H9 (cell line): ENCODE measurements around the gene SELPLG. TPM values are rescaled to one million over a fixed set of nuclear protein-coding genes. Genes with fewer than 3 reads are reported as not detected.

Experiments used
- DNase-seq: peaks from one replicate; pipeline ENCODE4 v3.0.0-alpha.2; 2017
- H2AFZ ChIP-seq: one replicate; pipeline ENCODE4 v1.6.1; 2013; ENCODE audit warnings: mild to moderate bottlenecking, low read length, control low read depth, moderate library complexity
- H2AK5ac ChIP-seq: 2 replicates; pipeline ENCODE4 v1.6.1; 2013; ENCODE audit warnings: low read length, control low read depth, mixed read lengths; ENCODE audit not compliant: insufficient read length
- H2BK120ac ChIP-seq: one replicate; pipeline ENCODE4 v1.6.1; 2013; ENCODE audit warnings: low read depth, mild to moderate bottlenecking, low read length, control low read depth, inconsistent platforms; ENCODE audit not compliant: poor library complexity, severe bottlenecking
- H2BK12ac ChIP-seq: 2 replicates; pipeline ENCODE4 v1.6.1; 2013; ENCODE audit warnings: low read length, control low read depth, mixed read lengths, low read depth; ENCODE audit not compliant: insufficient read length
- H2BK15ac ChIP-seq: 2 replicates; pipeline ENCODE4 v1.6.1; 2013; ENCODE audit warnings: low read depth, low read length, control low read depth
- H2BK20ac ChIP-seq: one replicate; pipeline ENCODE4 v1.6.1; 2013; ENCODE audit warnings: low read depth, mild to moderate bottlenecking, low read length, control low read depth, inconsistent platforms; ENCODE audit not compliant: poor library complexity, severe bottlenecking
- H2BK5ac ChIP-seq: 2 replicates; pipeline ENCODE4 v1.6.1; 2013; ENCODE audit warnings: low read length, control low read depth, mixed read lengths; ENCODE audit not compliant: insufficient read length
- H3K14ac ChIP-seq: 2 replicates; pipeline ENCODE4 v1.6.1; 2013; ENCODE audit warnings: low read length, control low read depth; ENCODE audit not compliant: insufficient read depth
- H3K18ac ChIP-seq: 2 replicates; pipeline ENCODE4 v1.6.1; 2013; ENCODE audit warnings: low read depth, mild to moderate bottlenecking, mixed read lengths, low read length, control low read depth; ENCODE audit not compliant: insufficient read length
- H3K23ac ChIP-seq: 2 replicates; pipeline ENCODE4 v1.6.1; 2013; ENCODE audit warnings: low read length, control low read depth, mixed read lengths, low read depth; ENCODE audit not compliant: insufficient read length
- H3K23me2 ChIP-seq: 2 replicates; pipeline ENCODE4 v1.6.1; 2013; ENCODE audit warnings: low read depth, mild to moderate bottlenecking, mixed read lengths, low read length, control low read depth; ENCODE audit not compliant: insufficient read length, poor library complexity, severe bottlenecking
- H3K27ac ChIP-seq: 2 replicates; pipeline ENCODE4 v1.5.1; 2013; ENCODE audit warnings: low read length, control low read depth, mixed read lengths, low read depth; ENCODE audit not compliant: insufficient read length
- H3K27me3 ChIP-seq: 2 replicates; pipeline ENCODE4 v1.6.1; 2013; ENCODE audit warnings: low read length, control low read depth, inconsistent platforms; ENCODE audit not compliant: insufficient read depth
- H3K4ac ChIP-seq: 2 replicates; pipeline ENCODE4 v1.6.1; 2013; ENCODE audit warnings: low read depth, mild to moderate bottlenecking, control low read depth, inconsistent platforms, low read length, moderate library complexity
- H3K4me1 ChIP-seq: 2 replicates; pipeline ENCODE4 v1.6.1; 2013; ENCODE audit warnings: low read length, control low read depth, inconsistent platforms; ENCODE audit not compliant: insufficient read depth
- H3K4me2 ChIP-seq: 2 replicates; pipeline ENCODE4 v1.6.1; 2013; ENCODE audit warnings: low read length, control low read depth, mixed read lengths; ENCODE audit not compliant: insufficient read length, insufficient read depth
- H3K56ac ChIP-seq: 2 replicates; pipeline ENCODE4 v1.6.1; 2013; ENCODE audit warnings: low read depth, mild to moderate bottlenecking, mixed read lengths, low read length, control low read depth; ENCODE audit not compliant: insufficient read length
- H3K79me1 ChIP-seq: 2 replicates; pipeline ENCODE4 v1.6.1; 2013; ENCODE audit warnings: low read depth, mild to moderate bottlenecking, moderate library complexity, low read length, control low read depth, inconsistent platforms; ENCODE audit not compliant: insufficient read depth, poor library complexity, severe bottlenecking
- H3K79me2 ChIP-seq: 2 replicates; pipeline ENCODE4 v1.6.1; 2013; ENCODE audit warnings: low read length, control low read depth, inconsistent platforms; ENCODE audit not compliant: insufficient read depth
- H3K9ac ChIP-seq: 2 replicates; pipeline ENCODE4 v1.6.1; 2013; ENCODE audit warnings: low read length, control low read depth, mixed read lengths; ENCODE audit not compliant: insufficient read length; ENCODE audit errors: extremely low read depth
- H3K9me3 ChIP-seq: one replicate; pipeline ENCODE4 v1.6.1; 2013; ENCODE audit warnings: low read depth, low read length, inconsistent platforms; ENCODE audit not compliant: control insufficient read depth
- H3T11ph ChIP-seq: one replicate; pipeline ENCODE4 v1.6.1; 2013; ENCODE audit warnings: mild to moderate bottlenecking, low read length, control low read depth, inconsistent platforms
- H4K20me1 ChIP-seq: one replicate; pipeline ENCODE4 v1.6.1; 2013; ENCODE audit not compliant: control insufficient read depth, insufficient read length, insufficient read depth
- H4K5ac ChIP-seq: 2 replicates; pipeline ENCODE4 v1.6.1; 2013; ENCODE audit warnings: low read depth, mild to moderate bottlenecking, mixed read lengths, low read length, control low read depth; ENCODE audit not compliant: insufficient read length
- H4K8ac ChIP-seq: replicated peaks from 2 replicates; pipeline ENCODE4 v1.6.1; 2013; ENCODE audit warnings: low read length, control low read depth, mixed read lengths, low read depth; ENCODE audit not compliant: insufficient read length
- H4K91ac ChIP-seq: 2 replicates; pipeline ENCODE4 v1.6.1; 2013; ENCODE audit warnings: low read depth, mild to moderate bottlenecking, moderate library complexity, mixed read lengths, low read length, control low read depth; ENCODE audit not compliant: insufficient read length
- H3K27ac Mint-ChIP-seq, 3 experiments: 2 replicates in 2 of 3; 3 replicates in 1 of 3; pipeline ENCODE4 v1.8.0; 2020 to 2021; ENCODE audit warnings: mixed read lengths in 3 of 3, mild to moderate bottlenecking in 1 of 3, moderate library complexity in 1 of 3
- H3K27me3 Mint-ChIP-seq: 2 replicates; pipeline ENCODE4 v1.8.0; 2021; ENCODE audit warnings: low read depth, mild to moderate bottlenecking, moderate library complexity, mixed read lengths
- H3K36me3 Mint-ChIP-seq, 3 experiments: 2 replicates in 2 of 3; 3 replicates in 1 of 3; pipeline ENCODE4 v1.8.0; 2020 to 2021; ENCODE audit warnings: low read depth in 3 of 3, mixed read lengths in 3 of 3; ENCODE audit not compliant: insufficient read depth in 1 of 3
- H3K4me1 Mint-ChIP-seq, 2 experiments: 2 replicates each; pipeline ENCODE4 v1.8.0; 2020; ENCODE audit warnings: mixed read lengths in 2 of 2
- H3K4me3 Mint-ChIP-seq, 2 experiments: 2 replicates in 1 of 2; 3 replicates in 1 of 2; pipeline ENCODE4 v1.8.0; 2020 to 2021; ENCODE audit warnings: mild to moderate bottlenecking in 2 of 2, mixed read lengths in 2 of 2, moderate library complexity in 1 of 2
- H3K9me3 Mint-ChIP-seq, 2 experiments: 2 replicates in 1 of 2; 3 replicates in 1 of 2; pipeline ENCODE4 v1.8.0; 2020; ENCODE audit warnings: mild to moderate bottlenecking in 2 of 2, mixed read lengths in 2 of 2, moderate library complexity in 1 of 2
- WGBS: extraction: QIAGEN DNeasy Blood & Tissue Kit; methylation state at CpG from one replicate; pipeline ENCODE4 v1.1.7; 2013; ENCODE audit warnings: missing lambda C conversion rate, low lambda C conversion rate, mixed read lengths; ENCODE audit not compliant: insufficient read length; ENCODE audit errors: extremely low coverage; 5-methylcytosine and 5-hydroxymethylcytosine counted together
- total RNA-seq: library from RNA; stranded (reverse); gene quantifications from 2 replicates; pipeline ENCODE4 v1.2.1, GENCODE V29; 2021
- TF ChIP-seq, protein P1 (sequence below): fragments of 200-600 bp; sonication (generic); conservative IDR thresholded peaks from 3 replicates; pipeline ENCODE4 v1.8.0; 2021; ENCODE audit warnings: antibody characterized with exemption, mild to moderate bottlenecking

Gene SELPLG
- total RNA-seq, 1 experiment from 2014 or later: 0.15 TPM

DNA sequence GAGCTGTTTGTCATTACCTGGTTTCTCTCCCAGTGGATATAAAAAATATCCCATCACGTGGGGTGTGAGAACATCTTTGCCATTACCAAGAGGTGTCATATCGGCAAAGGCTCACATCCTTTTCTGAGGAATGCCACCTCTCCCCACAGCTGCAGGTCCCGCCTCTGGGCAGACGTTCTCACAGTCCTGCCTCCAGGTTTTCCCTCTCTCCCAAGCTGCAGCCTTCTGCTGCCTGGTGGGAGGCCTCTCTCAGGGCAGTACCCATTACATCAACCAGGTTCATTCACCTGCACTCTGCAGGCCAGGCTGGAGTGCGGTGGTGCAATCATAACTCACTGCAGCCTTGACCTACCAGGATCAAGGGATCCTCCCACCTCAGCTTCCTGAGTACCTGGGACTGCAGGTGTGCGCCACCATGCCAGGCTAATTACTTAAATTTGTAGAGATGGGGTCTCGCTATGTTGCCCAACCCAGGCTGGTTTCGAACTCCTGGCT is 20.9 kb downstream of the SELPLG start:
- H4K20me1 ChIP-seq: peaks cover 4% of the 10 kb centered on the region
- Mint-ChIP-seq H3K4me1 (peaks cover 21 to 28% of the 10 kb centered on the region in 2 experiments), H3K27me3 (peaks cover 1% of the 10 kb centered on the region; the same call in 1 of the 2 replicates), H3K27ac (peak overlapping the region in 1 of 3 experiments; percentile 75; a peak in 3 of 7 replicates), H3K36me3 (no peaks in the 10 kb centered on the region), H3K9me3 (peaks cover 4 to 5% of the 10 kb centered on the region in 2 experiments; a peak in 1 of 5 replicates), H3K4me3 (no peak overlapping the region)
- H3K9ac ChIP-seq: no peak overlapping the region
- no peaks in the 10 kb centered on the region for H3K4me1 ChIP-seq
- no peak overlapping the region for H2BK15ac ChIP-seq
- H3K9me3 ChIP-seq: no peaks in the 10 kb centered on the region
- no peak overlapping the region for H3T11ph ChIP-seq
- H4K5ac ChIP-seq: no peak overlapping the region
- H3K27ac ChIP-seq: no peak overlapping the region
- TF ChIP-seq, protein P1, sequence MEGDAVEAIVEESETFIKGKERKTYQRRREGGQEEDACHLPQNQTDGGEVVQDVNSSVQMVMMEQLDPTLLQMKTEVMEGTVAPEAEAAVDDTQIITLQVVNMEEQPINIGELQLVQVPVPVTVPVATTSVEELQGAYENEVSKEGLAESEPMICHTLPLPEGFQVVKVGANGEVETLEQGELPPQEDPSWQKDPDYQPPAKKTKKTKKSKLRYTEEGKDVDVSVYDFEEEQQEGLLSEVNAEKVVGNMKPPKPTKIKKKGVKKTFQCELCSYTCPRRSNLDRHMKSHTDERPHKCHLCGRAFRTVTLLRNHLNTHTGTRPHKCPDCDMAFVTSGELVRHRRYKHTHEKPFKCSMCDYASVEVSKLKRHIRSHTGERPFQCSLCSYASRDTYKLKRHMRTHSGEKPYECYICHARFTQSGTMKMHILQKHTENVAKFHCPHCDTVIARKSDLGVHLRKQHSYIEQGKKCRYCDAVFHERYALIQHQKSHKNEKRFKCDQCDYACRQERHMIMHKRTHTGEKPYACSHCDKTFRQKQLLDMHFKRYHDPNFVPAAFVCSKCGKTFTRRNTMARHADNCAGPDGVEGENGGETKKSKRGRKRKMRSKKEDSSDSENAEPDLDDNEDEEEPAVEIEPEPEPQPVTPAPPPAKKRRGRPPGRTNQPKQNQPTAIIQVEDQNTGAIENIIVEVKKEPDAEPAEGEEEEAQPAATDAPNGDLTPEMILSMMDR: no peak
- peak; percentile 86 for DNase-seq
- H3K27me3 ChIP-seq: no peaks in the 10 kb centered on the region
- H2AFZ ChIP-seq: no peak overlapping the region
- no peaks in the 10 kb centered on the region for H3K79me2 ChIP-seq
- no peaks in the 10 kb centered on the region for H3K23me2 ChIP-seq
- H3K18ac ChIP-seq: no peak overlapping the region
- no peak overlapping the region for H4K91ac ChIP-seq
- H3K56ac ChIP-seq: no peak overlapping the region
- H3K14ac ChIP-seq: no peak overlapping the region
- no peak overlapping the region for H2BK120ac ChIP-seq
- H3K4ac ChIP-seq: no peak overlapping the region
- H3K23ac ChIP-seq: no peak overlapping the region
- no peak overlapping the region for H4K8ac ChIP-seq
- H2BK12ac ChIP-seq: no peak overlapping the region
- no peak overlapping the region for H2AK5ac ChIP-seq
- no peak overlapping the region for H2BK5ac ChIP-seq
- no peak overlapping the region for H2BK20ac ChIP-seq
- no peaks in the 10 kb centered on the region for H3K79me1 ChIP-seq
- no CpG with 5 or more reads among the region's 8 CpGs for WGBS
- H3K4me2 ChIP-seq: no peak overlapping the region
